ENCODE data around the gene APOL2. TPM values are rescaled to one million over a fixed set of nuclear protein-coding genes. Genes with fewer than 3 reads are reported as not detected.

Gene APOL2
- total RNA-seq, 1 donor from 2014 or later = 53.5 TPM

DNA sequence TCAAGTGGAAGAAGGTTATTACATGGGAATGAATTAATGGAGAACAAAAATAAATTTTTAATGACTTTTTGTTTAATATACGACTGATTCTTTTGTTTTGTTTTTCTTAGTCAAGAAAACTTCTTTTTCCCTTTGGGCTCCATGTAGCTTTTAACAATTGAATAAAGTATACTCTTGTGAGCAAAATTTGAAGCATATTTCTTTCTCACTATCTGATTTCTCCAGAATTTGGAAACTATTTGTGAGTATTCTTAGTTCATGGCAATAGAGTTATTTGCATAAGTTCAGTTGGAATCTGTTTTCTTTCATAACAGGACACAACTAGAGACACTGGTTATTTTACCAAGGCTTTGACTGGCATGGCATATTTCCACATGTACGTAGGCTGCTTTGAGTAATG is 9.8 kb upstream of the APOL2 start:
- TF ChIP-seq, protein P1, sequence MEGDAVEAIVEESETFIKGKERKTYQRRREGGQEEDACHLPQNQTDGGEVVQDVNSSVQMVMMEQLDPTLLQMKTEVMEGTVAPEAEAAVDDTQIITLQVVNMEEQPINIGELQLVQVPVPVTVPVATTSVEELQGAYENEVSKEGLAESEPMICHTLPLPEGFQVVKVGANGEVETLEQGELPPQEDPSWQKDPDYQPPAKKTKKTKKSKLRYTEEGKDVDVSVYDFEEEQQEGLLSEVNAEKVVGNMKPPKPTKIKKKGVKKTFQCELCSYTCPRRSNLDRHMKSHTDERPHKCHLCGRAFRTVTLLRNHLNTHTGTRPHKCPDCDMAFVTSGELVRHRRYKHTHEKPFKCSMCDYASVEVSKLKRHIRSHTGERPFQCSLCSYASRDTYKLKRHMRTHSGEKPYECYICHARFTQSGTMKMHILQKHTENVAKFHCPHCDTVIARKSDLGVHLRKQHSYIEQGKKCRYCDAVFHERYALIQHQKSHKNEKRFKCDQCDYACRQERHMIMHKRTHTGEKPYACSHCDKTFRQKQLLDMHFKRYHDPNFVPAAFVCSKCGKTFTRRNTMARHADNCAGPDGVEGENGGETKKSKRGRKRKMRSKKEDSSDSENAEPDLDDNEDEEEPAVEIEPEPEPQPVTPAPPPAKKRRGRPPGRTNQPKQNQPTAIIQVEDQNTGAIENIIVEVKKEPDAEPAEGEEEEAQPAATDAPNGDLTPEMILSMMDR (IDR thresholded peaks at IDR 0.05) = no peak
- H3K4me1 Mint-ChIP-seq (ENCODE audit: unreplicated experiment) = peaks cover 35% of the 10 kb centered on the region
- H3K27me3 Mint-ChIP-seq (ENCODE audit: unreplicated experiment) = no peaks in the 10 kb centered on the region
- no peak overlapping the region for H3K4me3 Mint-ChIP-seq (ENCODE audit: unreplicated experiment)
- H3K9me3 Mint-ChIP-seq (ENCODE audit: unreplicated experiment) = no peaks in the 10 kb centered on the region
- H3K27ac Mint-ChIP-seq (ENCODE audit: unreplicated experiment) = no peak overlapping the region
- no peaks in the 10 kb centered on the region for H3K36me3 Mint-ChIP-seq (ENCODE audit: unreplicated experiment)
- DNase-seq (ENCODE audit: extremely low spot score, unreplicated experiment) = no peak

DNA sequence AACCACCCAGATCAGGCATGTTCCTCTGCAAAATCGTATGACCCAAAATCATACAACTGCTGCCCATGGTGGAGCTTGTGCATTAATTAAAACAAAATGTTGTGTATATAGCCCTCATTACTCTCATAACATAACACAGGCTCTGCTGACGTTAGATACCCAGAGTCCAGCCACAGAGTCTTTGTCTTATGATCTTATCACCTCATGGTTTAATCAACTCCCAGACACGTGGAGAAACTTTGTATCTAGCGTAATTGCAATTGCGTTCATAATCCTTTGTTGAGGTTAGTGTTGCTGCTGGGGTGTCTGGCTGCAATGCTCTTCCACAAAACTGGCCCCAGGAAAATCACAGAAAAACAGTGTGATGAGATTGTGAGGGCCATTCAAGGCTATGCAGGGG is 8.6 kb upstream of the APOL2 start:
- Mint-ChIP-seq H3K36me3 (ENCODE audit: unreplicated experiment) (no peaks in the 10 kb centered on the region), H3K4me3 (ENCODE audit: unreplicated experiment) (no peak overlapping the region), H3K27ac (ENCODE audit: unreplicated experiment) (no peak overlapping the region), H3K4me1 (ENCODE audit: unreplicated experiment) (peaks cover 29% of the 10 kb centered on the region), H3K9me3 (ENCODE audit: unreplicated experiment) (peaks cover 3% of the 10 kb centered on the region), H3K27me3 (ENCODE audit: unreplicated experiment) (no peaks in the 10 kb centered on the region)
- TF ChIP-seq, protein P1 (IDR thresholded peaks at IDR 0.05) = no peak
- no peak for DNase-seq (ENCODE audit: extremely low spot score, unreplicated experiment)

- H3K27ac Mint-ChIP-seq (ENCODE audit: unreplicated experiment) = no peak overlapping the region
- H3K9me3 Mint-ChIP-seq (ENCODE audit: unreplicated experiment) = peaks cover 7% of the 10 kb centered on the region
- no peak for DNase-seq (ENCODE audit: extremely low spot score, unreplicated experiment)
- no peak overlapping the region for H3K4me3 Mint-ChIP-seq (ENCODE audit: unreplicated experiment)
- TF ChIP-seq, protein P1 (IDR thresholded peaks at IDR 0.05) = no peak
- H3K27me3 Mint-ChIP-seq (ENCODE audit: unreplicated experiment) = peaks cover 6% of the 10 kb centered on the region
- no peaks in the 10 kb centered on the region for H3K36me3 Mint-ChIP-seq (ENCODE audit: unreplicated experiment)
- peaks cover 24% of the 10 kb centered on the region for H3K4me1 Mint-ChIP-seq (ENCODE audit: unreplicated experiment)
Observed at GRCh38 chr22:36246718-36247117, 7.4 kb upstream of the APOL2 start.

DNA sequence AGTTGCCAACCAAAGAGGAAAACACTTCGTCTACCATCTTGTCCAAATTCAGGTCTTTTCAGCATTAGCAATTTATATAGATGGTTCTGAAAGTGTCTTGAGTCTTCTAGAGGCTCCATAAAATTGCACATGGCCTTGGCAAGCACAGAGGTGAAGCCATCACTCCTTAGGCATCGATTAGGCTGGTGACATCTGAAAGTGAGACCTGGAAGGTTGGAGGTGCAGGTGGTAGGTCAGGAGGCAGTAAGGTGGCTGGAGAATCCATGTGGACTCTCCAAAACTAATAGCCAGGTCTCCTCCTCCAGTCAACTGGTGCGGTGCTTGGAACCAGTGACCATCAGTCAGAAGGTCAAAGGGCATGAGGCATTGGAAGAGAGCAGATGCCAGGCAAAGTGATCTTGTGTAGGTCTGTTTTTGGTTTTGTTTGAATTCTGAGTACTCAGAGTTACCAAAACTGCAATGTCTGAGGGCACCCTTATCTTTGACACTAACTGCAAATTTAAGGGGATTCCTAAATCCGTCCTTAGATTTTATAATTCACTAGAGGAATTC is 6.6 kb upstream of the APOL2 start:
- H3K4me3 Mint-ChIP-seq (ENCODE audit: unreplicated experiment) = no peak overlapping the region
- H3K9me3 Mint-ChIP-seq (ENCODE audit: unreplicated experiment) = peaks cover 7% of the 10 kb centered on the region
- peaks cover 24% of the 10 kb centered on the region for H3K4me1 Mint-ChIP-seq (ENCODE audit: unreplicated experiment)
- TF ChIP-seq, protein P1 (IDR thresholded peaks at IDR 0.05) = no peak
- no peak overlapping the region for H3K27ac Mint-ChIP-seq (ENCODE audit: unreplicated experiment)
- DNase-seq (ENCODE audit: extremely low spot score, unreplicated experiment) = no peak
- no peaks in the 10 kb centered on the region for H3K36me3 Mint-ChIP-seq (ENCODE audit: unreplicated experiment)
- peaks cover 6% of the 10 kb centered on the region for H3K27me3 Mint-ChIP-seq (ENCODE audit: unreplicated experiment)

- Mint-ChIP-seq H3K27me3 (ENCODE audit: unreplicated experiment) (peaks cover 6% of the 10 kb centered on the region), H3K27ac (ENCODE audit: unreplicated experiment) (peak overlapping the region; percentile 86), H3K9me3 (ENCODE audit: unreplicated experiment) (peaks cover 7% of the 10 kb centered on the region), H3K4me3 (ENCODE audit: unreplicated experiment) (no peak overlapping the region), H3K36me3 (ENCODE audit: unreplicated experiment) (no peaks in the 10 kb centered on the region), H3K4me1 (ENCODE audit: unreplicated experiment) (peaks cover 20% of the 10 kb centered on the region)
- DNase-seq (ENCODE audit: extremely low spot score, unreplicated experiment) = no peak
- TF ChIP-seq, protein P1 (IDR thresholded peaks at IDR 0.05) = no peak
Observed at GRCh38 chr22:36244522-36245391, 5.4 kb upstream of the APOL2 start.

All from osteocyte (in vitro differentiated cells).